ENCODE measurements around the gene OCA2.

Gene OCA2

DNA sequence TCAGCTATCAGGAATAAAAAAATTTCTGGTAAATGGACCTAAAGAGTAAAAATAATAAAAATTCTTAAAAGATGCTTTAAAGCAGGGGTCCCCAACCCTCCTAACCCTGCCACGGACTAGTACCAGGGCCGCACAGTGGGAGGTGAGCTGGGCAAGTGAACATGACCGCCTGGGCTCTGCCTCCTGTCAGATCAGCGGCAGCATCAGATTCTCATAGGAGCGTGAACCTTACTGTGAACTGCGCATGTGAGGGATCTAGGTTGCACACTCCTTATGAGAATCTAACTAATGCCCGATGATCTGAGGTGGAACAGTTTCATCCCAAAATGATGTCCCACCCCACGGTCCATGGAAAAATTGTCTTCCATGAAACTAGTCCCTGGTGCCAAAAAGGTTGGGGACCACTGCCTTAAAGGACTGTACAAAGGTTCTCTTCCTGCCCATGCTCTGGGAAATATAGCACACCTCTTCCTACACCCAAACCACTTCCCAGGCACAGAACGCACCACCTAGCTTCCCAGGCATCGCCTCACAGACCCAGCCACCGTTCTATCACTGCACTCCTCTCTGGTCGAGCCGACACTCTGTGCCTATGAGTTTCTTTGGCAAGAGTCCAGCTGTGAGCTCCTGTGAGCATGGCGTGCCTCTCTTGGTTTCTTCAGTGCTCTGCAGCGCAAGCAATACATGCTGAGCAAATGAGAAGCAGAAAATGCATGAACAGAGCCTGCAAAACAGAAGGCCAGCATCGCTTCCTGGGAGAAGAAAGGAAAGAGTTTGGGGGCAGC, 104.9 kb downstream of the OCA2 start:
- no peak overlapping the region for H2BK120ac ChIP-seq (ENCODE audit: low read depth, low read length)
- H3K4me2 ChIP-seq (ENCODE audit: low read length, poor library complexity, severe bottlenecking): no peak overlapping the region
- H3K27ac ChIP-seq (ENCODE audit: low read length, poor library complexity, severe bottlenecking): no peak overlapping the region
- no peak overlapping the region for H3K18ac ChIP-seq (ENCODE audit: low read depth in 1 of 2, low read length in 2 of 2)
- H4K8ac ChIP-seq (ENCODE audit: low read length): no peak overlapping the region
- no peak overlapping the region for H3K4ac ChIP-seq (ENCODE audit: low read depth in 1 of 2, low read length in 2 of 2)
- H3K4me1 ChIP-seq (ENCODE audit: control insufficient read depth, insufficient read depth, low read depth, low read length): no peaks in the 10 kb centered on the region
- no peak overlapping the region for H3K9ac ChIP-seq (ENCODE audit: low read length)
- 83% methylated on average over 16 of the region's 16 CpGs for WGBS
- no peak overlapping the region for H4K91ac ChIP-seq (ENCODE audit: low read length)
- no peak overlapping the region for H3K23ac ChIP-seq (ENCODE audit: low read length in 2 of 2)
- no peaks in the 10 kb centered on the region for H3K9me3 ChIP-seq (ENCODE audit: control insufficient read depth, low read length)
- H2AK5ac ChIP-seq (ENCODE audit: low read length, severe bottlenecking): no peak overlapping the region
- no peak overlapping the region for H2BK12ac ChIP-seq (ENCODE audit: low read length in 2 of 2)
- H2BK15ac ChIP-seq (ENCODE audit: low read depth, poor library complexity, severe bottlenecking): no peak overlapping the region
- H3K27me3 ChIP-seq (ENCODE audit: control insufficient read depth in 1 of 2, insufficient read depth in 1 of 2, low read length in 2 of 2): no peaks in the 10 kb centered on the region
- no peak for DNase-seq
- no peak overlapping the region for H2BK5ac ChIP-seq (ENCODE audit: low read depth, low read length, poor library complexity, severe bottlenecking)
- no peak overlapping the region for H2AFZ ChIP-seq (ENCODE audit: low read depth, low read length)
- no peaks in the 10 kb centered on the region for H3K79me1 ChIP-seq (replicated peaks; ENCODE audit: low read length, poor library complexity, severe bottlenecking)
- no peak overlapping the region for H3K4me3 ChIP-seq (ENCODE audit: insufficient read depth in 1 of 2, low read depth in 1 of 2, low read length in 2 of 2)
- no peak overlapping the region for H3K14ac ChIP-seq (ENCODE audit: low read length in 2 of 2)
- no peaks in the 10 kb centered on the region for H3K36me3 ChIP-seq (ENCODE audit: control insufficient read depth in 1 of 2, insufficient read depth in 2 of 2, low read depth in 1 of 2, low read length in 2 of 2)

DNA sequence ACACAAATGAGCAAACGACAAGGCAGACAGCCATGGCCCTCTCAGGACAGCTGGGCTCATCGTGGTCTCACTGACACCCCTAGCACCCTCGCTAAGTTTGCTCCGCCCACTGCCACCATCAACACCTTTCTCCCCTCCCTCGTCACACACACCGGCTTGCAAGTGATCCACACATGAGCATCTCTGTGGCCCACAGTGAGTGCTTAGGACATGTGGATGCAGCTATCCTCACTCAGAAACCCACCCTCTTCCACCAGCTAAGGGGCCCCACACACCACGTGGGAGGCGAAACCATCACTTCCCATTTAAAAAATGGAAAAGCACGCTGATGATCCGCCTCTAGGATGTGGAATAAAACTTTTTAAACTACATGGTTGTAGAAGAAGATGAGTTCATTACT, 105.6 kb downstream of the OCA2 start:
- 85% methylated on average over 6 of the region's 10 CpGs for WGBS
- Histone ChIP-seq H3K4me2 (ENCODE audit: low read length, poor library complexity, severe bottlenecking) (no peak overlapping the region), H2BK15ac (ENCODE audit: low read depth, poor library complexity, severe bottlenecking) (no peak overlapping the region), H3K14ac (ENCODE audit: low read length in 2 of 2) (no peak overlapping the region), H4K8ac (ENCODE audit: low read length) (no peak overlapping the region), H3K23ac (ENCODE audit: low read length in 2 of 2) (no peak overlapping the region), H2AK5ac (ENCODE audit: low read length, severe bottlenecking) (no peak overlapping the region), H4K91ac (ENCODE audit: low read length) (no peak overlapping the region), H3K27me3 (ENCODE audit: control insufficient read depth in 1 of 2, insufficient read depth in 1 of 2, low read length in 2 of 2) (no peaks in the 10 kb centered on the region), H3K36me3 (ENCODE audit: control insufficient read depth in 1 of 2, insufficient read depth in 2 of 2, low read depth in 1 of 2, low read length in 2 of 2) (no peaks in the 10 kb centered on the region), H3K4me1 (ENCODE audit: control insufficient read depth, insufficient read depth, low read depth, low read length) (no peaks in the 10 kb centered on the region), H2AFZ (ENCODE audit: low read depth, low read length) (no peak overlapping the region), H3K4me3 (ENCODE audit: insufficient read depth in 1 of 2, low read depth in 1 of 2, low read length in 2 of 2) (no peak overlapping the region), H3K4ac (ENCODE audit: low read depth in 1 of 2, low read length in 2 of 2) (no peak overlapping the region), H3K27ac (ENCODE audit: low read length, poor library complexity, severe bottlenecking) (no peak overlapping the region), H2BK120ac (ENCODE audit: low read depth, low read length) (no peak overlapping the region), H3K18ac (ENCODE audit: low read depth in 1 of 2, low read length in 2 of 2) (no peak overlapping the region), H3K9me3 (ENCODE audit: control insufficient read depth, low read length) (no peaks in the 10 kb centered on the region), H3K79me1 (replicated peaks; ENCODE audit: low read length, poor library complexity, severe bottlenecking) (no peaks in the 10 kb centered on the region), H2BK12ac (ENCODE audit: low read length in 2 of 2) (no peak overlapping the region), H2BK5ac (ENCODE audit: low read depth, low read length, poor library complexity, severe bottlenecking) (no peak overlapping the region), H3K9ac (ENCODE audit: low read length) (no peak overlapping the region)
- DNase-seq: no peak

DNA sequence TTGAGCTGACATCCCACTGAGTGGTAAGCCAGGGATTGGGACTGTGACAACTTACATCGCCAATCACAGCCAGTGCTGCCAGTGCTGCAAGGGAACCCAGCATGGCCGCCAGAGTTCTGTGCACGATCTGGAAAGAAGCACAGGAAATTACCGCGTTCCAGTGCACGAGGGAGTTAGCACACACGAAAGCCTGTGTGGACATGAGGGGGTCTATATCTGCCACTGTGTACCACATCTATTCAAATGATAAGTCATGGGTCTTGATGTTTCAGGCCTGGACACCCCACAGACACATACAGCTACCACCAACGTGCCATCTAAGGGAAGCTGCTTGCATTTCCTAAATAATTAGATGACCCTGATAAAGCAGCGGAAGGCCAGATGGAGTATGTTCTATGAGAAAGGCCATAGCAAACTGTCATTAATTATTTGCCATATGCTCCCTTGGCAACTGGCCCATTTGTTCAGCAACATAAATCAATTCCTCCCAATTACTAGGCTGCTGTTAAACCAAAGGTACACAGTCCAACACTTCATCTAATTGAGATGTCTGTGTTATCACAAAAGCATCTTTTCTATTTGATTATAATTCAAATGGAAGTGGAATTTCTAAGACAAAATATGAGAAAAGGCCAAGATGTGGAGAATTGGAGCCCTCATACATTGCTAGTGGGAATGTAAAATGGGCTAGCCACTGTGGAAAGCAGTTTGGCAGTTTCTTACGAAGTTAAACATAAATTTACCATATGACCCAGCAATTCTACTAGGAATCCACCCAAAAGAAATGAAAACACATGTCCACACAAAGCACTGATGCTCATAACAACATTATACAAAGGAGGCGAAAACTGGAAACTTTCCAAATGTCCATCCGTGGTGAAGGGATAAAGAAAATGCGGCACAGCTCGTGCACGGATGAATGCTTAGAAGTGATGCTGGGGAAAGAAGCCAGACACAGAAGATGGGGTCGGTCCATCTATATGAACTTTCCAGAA, 108.3 kb downstream of the OCA2 start:
- H3K23ac ChIP-seq (ENCODE audit: low read length in 2 of 2): no peak overlapping the region
- H2AK5ac ChIP-seq (ENCODE audit: low read length, severe bottlenecking): no peak overlapping the region
- H4K91ac ChIP-seq (ENCODE audit: low read length): no peak overlapping the region
- no peak overlapping the region for H2BK12ac ChIP-seq (ENCODE audit: low read length in 2 of 2)
- no peak overlapping the region for H3K9ac ChIP-seq (ENCODE audit: low read length)
- H3K4me2 ChIP-seq (ENCODE audit: low read length, poor library complexity, severe bottlenecking): no peak overlapping the region
- no peak overlapping the region for H3K18ac ChIP-seq (ENCODE audit: low read depth in 1 of 2, low read length in 2 of 2)
- no peak overlapping the region for H2AFZ ChIP-seq (ENCODE audit: low read depth, low read length)
- no peaks in the 10 kb centered on the region for H3K4me1 ChIP-seq (ENCODE audit: control insufficient read depth, insufficient read depth, low read depth, low read length)
- H3K4me3 ChIP-seq (ENCODE audit: insufficient read depth in 1 of 2, low read depth in 1 of 2, low read length in 2 of 2): no peak overlapping the region
- H3K79me1 ChIP-seq (replicated peaks; ENCODE audit: low read length, poor library complexity, severe bottlenecking): no peaks in the 10 kb centered on the region
- H3K14ac ChIP-seq (ENCODE audit: low read length in 2 of 2): no peak overlapping the region
- no peak overlapping the region for H3K4ac ChIP-seq (ENCODE audit: low read depth in 1 of 2, low read length in 2 of 2)
- no peak overlapping the region for H3K27ac ChIP-seq (ENCODE audit: low read length, poor library complexity, severe bottlenecking)
- DNase-seq: no peak
- no peaks in the 10 kb centered on the region for H3K9me3 ChIP-seq (ENCODE audit: control insufficient read depth, low read length)
- H2BK5ac ChIP-seq (ENCODE audit: low read depth, low read length, poor library complexity, severe bottlenecking): no peak overlapping the region
- H2BK15ac ChIP-seq (ENCODE audit: low read depth, poor library complexity, severe bottlenecking): no peak overlapping the region
- H4K8ac ChIP-seq (ENCODE audit: low read length): no peak overlapping the region
- H2BK120ac ChIP-seq (ENCODE audit: low read depth, low read length): no peak overlapping the region
- 66% methylated on average over 15 of the region's 16 CpGs for WGBS
- H3K27me3 ChIP-seq (ENCODE audit: control insufficient read depth in 1 of 2, insufficient read depth in 1 of 2, low read length in 2 of 2): no peaks in the 10 kb centered on the region
- H3K36me3 ChIP-seq (ENCODE audit: control insufficient read depth in 1 of 2, insufficient read depth in 2 of 2, low read depth in 1 of 2, low read length in 2 of 2): no peaks in the 10 kb centered on the region

DNA sequence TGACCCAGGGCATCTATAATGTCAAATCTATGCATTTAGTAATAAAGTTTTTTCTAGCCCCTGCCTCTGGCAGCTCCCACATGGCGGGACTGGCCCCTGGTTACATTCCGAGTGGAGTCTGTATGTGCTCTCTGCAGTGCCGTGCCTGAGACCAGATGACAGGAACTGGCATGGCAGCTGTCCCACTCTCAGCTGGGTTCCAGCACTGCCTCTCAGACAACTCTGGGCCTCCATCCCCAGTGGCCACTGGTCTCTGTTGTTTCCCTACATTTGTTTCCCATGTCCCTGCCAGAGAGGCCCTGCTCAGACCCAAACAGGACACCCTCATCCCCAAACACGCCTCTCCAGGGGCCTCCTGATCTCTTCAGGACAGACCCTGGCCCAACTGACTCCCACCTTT, 109.3 kb downstream of the OCA2 start:
- Histone ChIP-seq H3K4me1 (ENCODE audit: control insufficient read depth, insufficient read depth, low read depth, low read length) (no peaks in the 10 kb centered on the region), H3K18ac (ENCODE audit: low read depth in 1 of 2, low read length in 2 of 2) (no peak overlapping the region), H2AFZ (ENCODE audit: low read depth, low read length) (no peak overlapping the region), H3K9me3 (ENCODE audit: control insufficient read depth, low read length) (no peaks in the 10 kb centered on the region), H2BK120ac (ENCODE audit: low read depth, low read length) (no peak overlapping the region), H3K9ac (ENCODE audit: low read length) (no peak overlapping the region), H2AK5ac (ENCODE audit: low read length, severe bottlenecking) (no peak overlapping the region), H4K8ac (ENCODE audit: low read length) (no peak overlapping the region), H3K36me3 (ENCODE audit: control insufficient read depth in 1 of 2, insufficient read depth in 2 of 2, low read depth in 1 of 2, low read length in 2 of 2) (no peaks in the 10 kb centered on the region), H3K4me3 (ENCODE audit: insufficient read depth in 1 of 2, low read depth in 1 of 2, low read length in 2 of 2) (no peak overlapping the region), H3K79me1 (replicated peaks; ENCODE audit: low read length, poor library complexity, severe bottlenecking) (no peaks in the 10 kb centered on the region), H3K4ac (ENCODE audit: low read depth in 1 of 2, low read length in 2 of 2) (no peak overlapping the region), H2BK5ac (ENCODE audit: low read depth, low read length, poor library complexity, severe bottlenecking) (no peak overlapping the region), H3K27ac (ENCODE audit: low read length, poor library complexity, severe bottlenecking) (no peak overlapping the region), H3K27me3 (ENCODE audit: control insufficient read depth in 1 of 2, insufficient read depth in 1 of 2, low read length in 2 of 2) (no peaks in the 10 kb centered on the region), H3K23ac (ENCODE audit: low read length in 2 of 2) (no peak overlapping the region), H3K4me2 (ENCODE audit: low read length, poor library complexity, severe bottlenecking) (no peak overlapping the region), H3K14ac (ENCODE audit: low read length in 2 of 2) (no peak overlapping the region), H4K91ac (ENCODE audit: low read length) (no peak overlapping the region), H2BK15ac (ENCODE audit: low read depth, poor library complexity, severe bottlenecking) (no peak overlapping the region), H2BK12ac (ENCODE audit: low read length in 2 of 2) (no peak overlapping the region)
- DNase-seq: no peak
- 82% methylated on average over 4 of the region's 4 CpGs for WGBS
